Measurements from ENCODE around the gene EFNB1.

EFNB1 gene

GRCh38 chrX:68867458-68868112 lies 38.8 kb downstream of the EFNB1 start:
- H3K4me2 ChIP-seq (ENCODE audit: insufficient read depth, low read length), result no peak overlapping the region
- H3K4me3 ChIP-seq (ENCODE audit: low read depth in 1 of 2, low read length in 2 of 2), result no peak overlapping the region
- no peak overlapping the region for H3K9ac ChIP-seq (ENCODE audit: low read depth, low read length)
- no peak for ATAC-seq (ENCODE audit: insufficient read depth, low read depth)
- no peaks in the 10 kb centered on the region for H4K20me1 ChIP-seq (ENCODE audit: insufficient read depth, low read length)
- H3K27ac ChIP-seq (ENCODE audit: low read length), result no peak overlapping the region
- TF ChIP-seq EZH2 (IDR thresholded peaks at IDR 0.05; ENCODE audit: borderline replicate concordance, low read depth, low read length, severe bottlenecking) (no peak), CTCF (IDR thresholded peaks at IDR 0.05; ENCODE audit: borderline replicate concordance, extremely low read depth, low read length, poor library complexity, severe bottlenecking) (no peak)
- H3K27me3 ChIP-seq (ENCODE audit: insufficient read depth, low read length, poor library complexity), result no peaks in the 10 kb centered on the region
- no peaks in the 10 kb centered on the region for H3K79me2 ChIP-seq (ENCODE audit: insufficient read depth, low read length)
- H3K36me3 ChIP-seq (ENCODE audit: insufficient read depth, low read length), result no peaks in the 10 kb centered on the region
- DNase-seq, result no peak
- H3K4me1 ChIP-seq (ENCODE audit: insufficient read depth, low read length), result no peaks in the 10 kb centered on the region
- H3K9me3 ChIP-seq (ENCODE audit: insufficient read depth, low read length, severe bottlenecking), result no peaks in the 10 kb centered on the region
- H2AFZ ChIP-seq (ENCODE audit: low read depth, low read length), result no peak overlapping the region

- H3K36me3 ChIP-seq (ENCODE audit: insufficient read depth, low read length), result no peaks in the 10 kb centered on the region
- H3K4me3 ChIP-seq (ENCODE audit: low read depth in 1 of 2, low read length in 2 of 2), result no peak overlapping the region
- no peak overlapping the region for H3K4me2 ChIP-seq (ENCODE audit: insufficient read depth, low read length)
- H2AFZ ChIP-seq (ENCODE audit: low read depth, low read length), result no peak overlapping the region
- H4K20me1 ChIP-seq (ENCODE audit: insufficient read depth, low read length), result no peaks in the 10 kb centered on the region
- no peaks in the 10 kb centered on the region for H3K4me1 ChIP-seq (ENCODE audit: insufficient read depth, low read length)
- DNase-seq, result no peak
- TF ChIP-seq CTCF (IDR thresholded peaks at IDR 0.05; ENCODE audit: borderline replicate concordance, extremely low read depth, low read length, poor library complexity, severe bottlenecking) (no peak), EZH2 (IDR thresholded peaks at IDR 0.05; ENCODE audit: borderline replicate concordance, low read depth, low read length, severe bottlenecking) (no peak)
- H3K27me3 ChIP-seq (ENCODE audit: insufficient read depth, low read length, poor library complexity), result no peaks in the 10 kb centered on the region
- no peaks in the 10 kb centered on the region for H3K9me3 ChIP-seq (ENCODE audit: insufficient read depth, low read length, severe bottlenecking)
- H3K79me2 ChIP-seq (ENCODE audit: insufficient read depth, low read length), result no peaks in the 10 kb centered on the region
- H3K9ac ChIP-seq (ENCODE audit: low read depth, low read length), result no peak overlapping the region
- H3K27ac ChIP-seq (ENCODE audit: low read length), result no peak overlapping the region
- ATAC-seq (ENCODE audit: insufficient read depth, low read depth), result no peak
Observed at GRCh38 chrX:68868316-68868715, 39.5 kb downstream of the EFNB1 start.

- Histone ChIP-seq H3K9ac (ENCODE audit: low read depth, low read length) (no peak overlapping the region), H3K4me1 (ENCODE audit: insufficient read depth, low read length) (no peaks in the 10 kb centered on the region), H3K4me2 (ENCODE audit: insufficient read depth, low read length) (no peak overlapping the region), H3K79me2 (ENCODE audit: insufficient read depth, low read length) (no peaks in the 10 kb centered on the region), H3K4me3 (ENCODE audit: low read depth in 1 of 2, low read length in 2 of 2) (no peak overlapping the region), H3K9me3 (ENCODE audit: insufficient read depth, low read length, severe bottlenecking) (no peaks in the 10 kb centered on the region), H3K27ac (ENCODE audit: low read length) (no peak overlapping the region), H3K27me3 (ENCODE audit: insufficient read depth, low read length, poor library complexity) (no peaks in the 10 kb centered on the region), H4K20me1 (ENCODE audit: insufficient read depth, low read length) (no peaks in the 10 kb centered on the region), H3K36me3 (ENCODE audit: insufficient read depth, low read length) (no peaks in the 10 kb centered on the region), H2AFZ (ENCODE audit: low read depth, low read length) (no peak overlapping the region)
- ATAC-seq (ENCODE audit: insufficient read depth, low read depth) (no peak), DNase-seq (no peak)
- TF ChIP-seq EZH2 (IDR thresholded peaks at IDR 0.05; ENCODE audit: borderline replicate concordance, low read depth, low read length, severe bottlenecking) (no peak), CTCF (IDR thresholded peaks at IDR 0.05; ENCODE audit: borderline replicate concordance, extremely low read depth, low read length, poor library complexity, severe bottlenecking) (no peak)
Observed at GRCh38 chrX:68868902-68869800, 40.3 kb downstream of the EFNB1 start.
